Pericardium fibroblast (primary cell): ENCODE data around the gene GCLM. TPM values are rescaled to one million over a fixed set of nuclear protein-coding genes. Genes with fewer than 3 reads are reported as not detected.

Experiments used
- total RNA-seq: library from RNA; depleted of rRNA; stranded (reverse); fragments of >200 nt; gene quantifications from 2 replicates; pipeline ENCODE4 v1.2.3, GENCODE V29; 2015

The GCLM gene
- total RNA-seq: 10.4 and 12.7 TPM in 2 replicates

GRCh38 chr1:93909146-93910050, at the start of gene GCLM:
Gene GCLM, minus strand, starts transcription at chr1:93909430. Its CDS starts 267 bp downstream, at chr1:93909163.

GRCh38 chr1:93878889-93879586, 30.2 kb downstream of the GCLM start, which contains the start of gene DNTTIP2:
Gene DNTTIP2, minus strand, starts transcription at chr1:93879206. Its CDS starts 58 bp downstream, at chr1:93879148.

Other genes with a start within 250 kb of the GCLM start
- gene BCAR3, start 227.6 kb downstream of the GCLM start, total RNA-seq: 20.9 and 25.3 TPM in 2 replicates
- gene DNTTIP2, start 30.2 kb downstream of the GCLM start, total RNA-seq: 17.6 and 18.3 TPM in 2 replicates
- 0.12 TPM in 1 of 2 replicates, not detected in the other for gene ABCA4, start 211.7 kb upstream of the GCLM start, total RNA-seq